ENCODE measurements around the gene SDSL. TPM values are rescaled to one million over a fixed set of nuclear protein-coding genes. Genes with fewer than 3 reads are reported as not detected.

The SDSL gene
- total RNA-seq, 1 donor from 2014 or later: 0.61 TPM

- peaks cover 6% of the 10 kb centered on the region for H3K9me3 Mint-ChIP-seq
- H3K4me3 Mint-ChIP-seq: no peak overlapping the region
- peaks cover 51% of the 10 kb centered on the region for H3K27me3 Mint-ChIP-seq
- no peak overlapping the region for H3K27ac Mint-ChIP-seq
- peaks cover 5% of the 10 kb centered on the region for H3K36me3 Mint-ChIP-seq (ENCODE audit: low read depth)
- DNase-seq: no peak
- intact Hi-C loops (cut with micrococcal nuclease): loop anchor here (5.0 kb wide), 1 partner anchor 452 kb away; no protein-coding TSS in a partner anchor
- peaks cover 10% of the 10 kb centered on the region for H3K4me1 Mint-ChIP-seq
Observed at GRCh38 chr12:113459981-113460380, 37.8 kb downstream of the SDSL start.

- H3K4me1 Mint-ChIP-seq: peaks cover 12% of the 10 kb centered on the region
- H3K27me3 Mint-ChIP-seq: peaks cover 59% of the 10 kb centered on the region
- H3K36me3 Mint-ChIP-seq (ENCODE audit: low read depth): peaks cover 5% of the 10 kb centered on the region
- no peak overlapping the region for H3K4me3 Mint-ChIP-seq
- peak overlapping the region; percentile 51 for H3K27ac Mint-ChIP-seq
- peaks cover 6% of the 10 kb centered on the region for H3K9me3 Mint-ChIP-seq
- DNase-seq: no peak
- intact Hi-C loops (cut with micrococcal nuclease): loop anchor here (5.0 kb wide), 1 partner anchor 451 kb away; no protein-coding TSS in a partner anchor
Observed at GRCh38 chr12:113461666-113462065, 39.5 kb downstream of the SDSL start.

GRCh38 chr12:113462117-113462774 is 40.1 kb downstream of the SDSL start:
- intact Hi-C loops (cut with micrococcal nuclease): loop anchor here (5.0 kb wide), 1 partner anchor 450 kb away; no protein-coding TSS in a partner anchor
- H3K27ac Mint-ChIP-seq: peak overlapping the region; percentile 64
- DNase-seq: peak; percentile 90
- peaks cover 6% of the 10 kb centered on the region for H3K9me3 Mint-ChIP-seq
- peaks cover 62% of the 10 kb centered on the region for H3K27me3 Mint-ChIP-seq
- peak overlapping the region; percentile 48 for H3K4me3 Mint-ChIP-seq
- H3K36me3 Mint-ChIP-seq (ENCODE audit: low read depth): peaks cover 8% of the 10 kb centered on the region
- H3K4me1 Mint-ChIP-seq: peaks cover 15% of the 10 kb centered on the region

GRCh38 chr12:113462998-113463745 is 41.0 kb downstream of the SDSL start:
- Mint-ChIP-seq H3K36me3 (ENCODE audit: low read depth) (peaks cover 8% of the 10 kb centered on the region), H3K27ac (peak overlapping the region; percentile 72), H3K4me3 (no peak overlapping the region), H3K27me3 (peaks cover 64% of the 10 kb centered on the region), H3K9me3 (peaks cover 6% of the 10 kb centered on the region), H3K4me1 (peaks cover 15% of the 10 kb centered on the region)
- DNase-seq: no peak
- intact Hi-C loops (cut with micrococcal nuclease): loop anchor here (5.0 kb wide), 1 partner anchor 449 kb away; no protein-coding TSS in a partner anchor

GRCh38 chr12:113463746-113464451 is 41.7 kb downstream of the SDSL start:
- H3K4me3 Mint-ChIP-seq: peak overlapping the region; percentile 30
- no peak for DNase-seq
- peaks cover 15% of the 10 kb centered on the region for H3K4me1 Mint-ChIP-seq
- peaks cover 69% of the 10 kb centered on the region for H3K27me3 Mint-ChIP-seq
- H3K27ac Mint-ChIP-seq: peak overlapping the region; percentile 72
- H3K9me3 Mint-ChIP-seq: peaks cover 6% of the 10 kb centered on the region
- intact Hi-C loops (cut with micrococcal nuclease): loop anchor here (2.0 to 5.0 kb wide), 2 partner anchors 17 to 448 kb away; no protein-coding TSS in a partner anchor
- peaks cover 8% of the 10 kb centered on the region for H3K36me3 Mint-ChIP-seq (ENCODE audit: low read depth)

GRCh38 chr12:113464452-113464775 is 42.2 kb downstream of the SDSL start:
- H3K4me3 Mint-ChIP-seq: no peak overlapping the region
- no peak overlapping the region for H3K27ac Mint-ChIP-seq
- peaks cover 8% of the 10 kb centered on the region for H3K36me3 Mint-ChIP-seq (ENCODE audit: low read depth)
- peaks cover 15% of the 10 kb centered on the region for H3K4me1 Mint-ChIP-seq
- H3K9me3 Mint-ChIP-seq: peaks cover 6% of the 10 kb centered on the region
- H3K27me3 Mint-ChIP-seq: peaks cover 70% of the 10 kb centered on the region
- intact Hi-C loops (cut with micrococcal nuclease): loop anchor here (2.0 to 5.0 kb wide), 2 partner anchors 16 to 448 kb away; no protein-coding TSS in a partner anchor
- DNase-seq: no peak

GRCh38 chr12:113464852-113465719 is 42.9 kb downstream of the SDSL start:
- peaks cover 8% of the 10 kb centered on the region for H3K36me3 Mint-ChIP-seq (ENCODE audit: low read depth)
- H3K4me3 Mint-ChIP-seq: no peak overlapping the region
- intact Hi-C loops (cut with micrococcal nuclease): loop anchor here (2.0 to 5.0 kb wide), 3 partner anchors 16 to 942 kb away; partner anchors contain the start of gene TBX5
- peaks cover 15% of the 10 kb centered on the region for H3K4me1 Mint-ChIP-seq
- H3K9me3 Mint-ChIP-seq: peaks cover 6% of the 10 kb centered on the region
- DNase-seq: no peak
- peaks cover 70% of the 10 kb centered on the region for H3K27me3 Mint-ChIP-seq
- no peak overlapping the region for H3K27ac Mint-ChIP-seq

GRCh38 chr12:113465808-113466453 is 43.8 kb downstream of the SDSL start:
- DNase-seq: no peak
- H3K9me3 Mint-ChIP-seq: peaks cover 6% of the 10 kb centered on the region
- H3K4me1 Mint-ChIP-seq: peaks cover 15% of the 10 kb centered on the region
- no peak overlapping the region for H3K4me3 Mint-ChIP-seq
- peaks cover 8% of the 10 kb centered on the region for H3K36me3 Mint-ChIP-seq (ENCODE audit: low read depth)
- intact Hi-C loops (cut with micrococcal nuclease): loop anchor here (2.0 to 5.0 kb wide), 3 partner anchors 15 to 1203 kb away; partner anchors contain the start of gene TBX5
- H3K27me3 Mint-ChIP-seq: peaks cover 71% of the 10 kb centered on the region
- H3K27ac Mint-ChIP-seq: no peak overlapping the region

- Mint-ChIP-seq H3K27me3 (peaks cover 71% of the 10 kb centered on the region), H3K4me3 (peak overlapping the region; percentile 48), H3K27ac (peak overlapping the region; percentile 76), H3K4me1 (peaks cover 14% of the 10 kb centered on the region), H3K36me3 (ENCODE audit: low read depth) (peaks cover 8% of the 10 kb centered on the region), H3K9me3 (peaks cover 6% of the 10 kb centered on the region)
- DNase-seq: no peak
- intact Hi-C loops (cut with micrococcal nuclease): loop anchor here (2.0 to 5.0 kb wide), 2 partner anchors 941 to 1202 kb away; partner anchors contain the start of gene TBX5
Observed at GRCh38 chr12:113466454-113467141, 44.4 kb downstream of the SDSL start.

GRCh38 chr12:113467142-113467501 is 44.9 kb downstream of the SDSL start:
- no peak for DNase-seq
- Mint-ChIP-seq H3K4me3 (peak overlapping the region; percentile 48), H3K4me1 (peaks cover 13% of the 10 kb centered on the region), H3K27me3 (peaks cover 71% of the 10 kb centered on the region), H3K9me3 (peaks cover 6% of the 10 kb centered on the region), H3K27ac (peak overlapping the region; percentile 76), H3K36me3 (ENCODE audit: low read depth) (peaks cover 8% of the 10 kb centered on the region)
- intact Hi-C loops (cut with micrococcal nuclease): loop anchor here (2.0 to 5.0 kb wide), 2 partner anchors 940 to 1202 kb away; partner anchors contain the start of gene TBX5

GRCh38 chr12:113467502-113468364 is 45.6 kb downstream of the SDSL start:
- DNase-seq: no peak
- H3K27ac Mint-ChIP-seq: no peak overlapping the region
- peaks cover 12% of the 10 kb centered on the region for H3K4me1 Mint-ChIP-seq
- intact Hi-C loops (cut with micrococcal nuclease): loop anchor here (2.0 to 5.0 kb wide), 2 partner anchors 940 to 1201 kb away; partner anchors contain the start of gene TBX5
- peaks cover 6% of the 10 kb centered on the region for H3K9me3 Mint-ChIP-seq
- peaks cover 8% of the 10 kb centered on the region for H3K36me3 Mint-ChIP-seq (ENCODE audit: low read depth)
- peaks cover 71% of the 10 kb centered on the region for H3K27me3 Mint-ChIP-seq
- H3K4me3 Mint-ChIP-seq: no peak overlapping the region
